OCI-LY1 (cell line): ENCODE data around the gene TSPAN5.

Experiments used
- EZH2 ChIP-seq: fragments of 200-600 bp; sonication (generic), shearing (Covaris generic); IDR thresholded peaks from 2 replicates; pipeline ENCODE4 v1.8.0; 2017; ENCODE audit warnings: borderline replicate concordance, mixed run types, mild to moderate bottlenecking, antibody characterized with exemption, low read length, moderate library complexity, mixed read lengths
- TF ChIP-seq, protein P1 (sequence below): fragments of 200-600 bp; sonication (generic), shearing (Covaris generic); IDR thresholded peaks from 2 replicates; pipeline ENCODE4 v1.5.1; 2017; ENCODE audit warnings: mild to moderate bottlenecking, antibody characterized with exemption, low read length, moderate library complexity, mixed read lengths

GRCh38 chr4:98447648-98448047 is 210.8 kb downstream of the TSPAN5 start:
- TF ChIP-seq, protein P1, sequence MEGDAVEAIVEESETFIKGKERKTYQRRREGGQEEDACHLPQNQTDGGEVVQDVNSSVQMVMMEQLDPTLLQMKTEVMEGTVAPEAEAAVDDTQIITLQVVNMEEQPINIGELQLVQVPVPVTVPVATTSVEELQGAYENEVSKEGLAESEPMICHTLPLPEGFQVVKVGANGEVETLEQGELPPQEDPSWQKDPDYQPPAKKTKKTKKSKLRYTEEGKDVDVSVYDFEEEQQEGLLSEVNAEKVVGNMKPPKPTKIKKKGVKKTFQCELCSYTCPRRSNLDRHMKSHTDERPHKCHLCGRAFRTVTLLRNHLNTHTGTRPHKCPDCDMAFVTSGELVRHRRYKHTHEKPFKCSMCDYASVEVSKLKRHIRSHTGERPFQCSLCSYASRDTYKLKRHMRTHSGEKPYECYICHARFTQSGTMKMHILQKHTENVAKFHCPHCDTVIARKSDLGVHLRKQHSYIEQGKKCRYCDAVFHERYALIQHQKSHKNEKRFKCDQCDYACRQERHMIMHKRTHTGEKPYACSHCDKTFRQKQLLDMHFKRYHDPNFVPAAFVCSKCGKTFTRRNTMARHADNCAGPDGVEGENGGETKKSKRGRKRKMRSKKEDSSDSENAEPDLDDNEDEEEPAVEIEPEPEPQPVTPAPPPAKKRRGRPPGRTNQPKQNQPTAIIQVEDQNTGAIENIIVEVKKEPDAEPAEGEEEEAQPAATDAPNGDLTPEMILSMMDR, result no peak
- no peak for TF ChIP-seq EZH2
